ENCODE measurements around the gene VWF. TPM values are rescaled to one million over a fixed set of nuclear protein-coding genes. Genes with fewer than 3 reads are reported as not detected.

VWF gene
- total RNA-seq, 1 donor from 2014 or later: 0.70 TPM

DNA sequence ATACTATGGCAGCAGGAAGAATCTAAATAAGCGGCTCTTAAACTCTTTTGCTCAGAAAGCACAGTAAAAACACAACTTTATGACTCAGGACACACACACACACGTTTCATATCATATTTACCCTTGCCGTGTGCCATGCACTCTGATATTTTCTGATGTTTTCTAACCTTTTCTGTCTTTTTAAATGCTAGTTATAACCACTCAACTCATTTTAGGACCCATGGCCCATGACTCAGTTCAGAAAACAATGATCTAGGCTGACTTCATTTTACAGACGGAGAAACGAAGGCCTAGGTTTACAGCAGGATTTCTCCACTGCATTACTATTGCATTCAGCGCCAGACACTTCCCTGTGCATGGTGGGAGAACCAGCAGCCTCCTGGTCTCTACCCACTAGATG is 9.1 kb downstream of the VWF start:
- Mint-ChIP-seq H3K27me3 (peaks cover 13% of the 10 kb centered on the region), H3K36me3 (no peaks in the 10 kb centered on the region), H3K9me3 (no peaks in the 10 kb centered on the region), H3K27ac (no peak overlapping the region), H3K4me1 (ENCODE audit: unreplicated experiment) (no peaks in the 10 kb centered on the region), H3K4me3 (no peak overlapping the region)
- no peak for DNase-seq (ENCODE audit: extremely low spot score, unreplicated experiment)
- TF ChIP-seq, protein P1, sequence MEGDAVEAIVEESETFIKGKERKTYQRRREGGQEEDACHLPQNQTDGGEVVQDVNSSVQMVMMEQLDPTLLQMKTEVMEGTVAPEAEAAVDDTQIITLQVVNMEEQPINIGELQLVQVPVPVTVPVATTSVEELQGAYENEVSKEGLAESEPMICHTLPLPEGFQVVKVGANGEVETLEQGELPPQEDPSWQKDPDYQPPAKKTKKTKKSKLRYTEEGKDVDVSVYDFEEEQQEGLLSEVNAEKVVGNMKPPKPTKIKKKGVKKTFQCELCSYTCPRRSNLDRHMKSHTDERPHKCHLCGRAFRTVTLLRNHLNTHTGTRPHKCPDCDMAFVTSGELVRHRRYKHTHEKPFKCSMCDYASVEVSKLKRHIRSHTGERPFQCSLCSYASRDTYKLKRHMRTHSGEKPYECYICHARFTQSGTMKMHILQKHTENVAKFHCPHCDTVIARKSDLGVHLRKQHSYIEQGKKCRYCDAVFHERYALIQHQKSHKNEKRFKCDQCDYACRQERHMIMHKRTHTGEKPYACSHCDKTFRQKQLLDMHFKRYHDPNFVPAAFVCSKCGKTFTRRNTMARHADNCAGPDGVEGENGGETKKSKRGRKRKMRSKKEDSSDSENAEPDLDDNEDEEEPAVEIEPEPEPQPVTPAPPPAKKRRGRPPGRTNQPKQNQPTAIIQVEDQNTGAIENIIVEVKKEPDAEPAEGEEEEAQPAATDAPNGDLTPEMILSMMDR (conservative IDR thresholded peaks at IDR 0.05): no peak

DNA sequence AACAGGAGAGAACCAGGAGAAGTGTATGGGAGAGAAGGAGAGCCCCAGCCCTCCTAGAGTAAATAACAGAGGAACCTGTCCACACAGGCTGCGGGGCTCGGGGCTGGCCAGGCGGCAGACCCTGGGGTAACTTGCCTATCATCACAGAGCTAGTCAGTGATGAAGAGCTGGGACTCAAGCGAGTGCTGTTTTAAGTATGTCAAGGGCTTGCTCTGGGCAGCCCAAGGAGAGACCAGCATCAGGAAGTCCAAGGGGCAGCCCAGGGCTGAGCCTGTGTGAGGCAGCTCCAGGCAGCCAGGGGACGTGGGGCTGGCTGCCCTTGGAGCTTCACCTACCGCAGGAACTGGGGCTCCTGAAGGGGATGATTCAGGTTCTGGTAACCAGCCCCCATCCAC is 10.0 kb downstream of the VWF start:
- Mint-ChIP-seq H3K4me3 (no peak overlapping the region), H3K27ac (no peak overlapping the region), H3K27me3 (peaks cover 13% of the 10 kb centered on the region), H3K36me3 (no peaks in the 10 kb centered on the region), H3K4me1 (ENCODE audit: unreplicated experiment) (no peaks in the 10 kb centered on the region), H3K9me3 (peaks cover 5% of the 10 kb centered on the region)
- DNase-seq (ENCODE audit: extremely low spot score, unreplicated experiment): no peak
- TF ChIP-seq, protein P1 (conservative IDR thresholded peaks at IDR 0.05): no peak

GRCh38 chr12:6113691-6114475 is 10.6 kb downstream of the VWF start:
- TF ChIP-seq, protein P1 (conservative IDR thresholded peaks at IDR 0.05): no peak
- peaks cover 11% of the 10 kb centered on the region for H3K27me3 Mint-ChIP-seq
- no peaks in the 10 kb centered on the region for H3K4me1 Mint-ChIP-seq (ENCODE audit: unreplicated experiment)
- no peaks in the 10 kb centered on the region for H3K36me3 Mint-ChIP-seq
- H3K4me3 Mint-ChIP-seq: no peak overlapping the region
- no peak overlapping the region for H3K27ac Mint-ChIP-seq
- peaks cover 5% of the 10 kb centered on the region for H3K9me3 Mint-ChIP-seq
- no peak for DNase-seq (ENCODE audit: extremely low spot score, unreplicated experiment)

DNA sequence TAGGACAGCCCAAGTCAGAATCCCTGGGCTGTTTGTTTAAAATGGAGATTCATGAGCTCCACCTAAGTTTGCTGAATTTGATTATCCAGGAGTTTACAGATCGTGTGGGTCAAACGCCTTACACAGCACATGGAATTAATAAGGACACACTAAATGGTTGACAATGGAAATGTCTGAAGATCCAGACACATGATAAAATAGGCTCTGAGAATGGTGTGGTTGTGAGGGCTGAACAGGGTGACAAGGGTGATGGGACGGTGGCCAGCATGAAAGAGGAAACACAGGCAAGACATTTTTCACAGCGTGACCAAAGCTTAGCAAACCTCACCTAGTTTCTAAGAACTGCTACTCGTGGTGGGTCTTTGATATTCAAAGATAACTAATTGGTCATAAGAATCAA is 12.5 kb downstream of the VWF start:
- Mint-ChIP-seq H3K4me1 (ENCODE audit: unreplicated experiment) (no peaks in the 10 kb centered on the region), H3K4me3 (no peak overlapping the region), H3K36me3 (no peaks in the 10 kb centered on the region), H3K27ac (no peak overlapping the region), H3K27me3 (peaks cover 9% of the 10 kb centered on the region), H3K9me3 (peaks cover 5% of the 10 kb centered on the region)
- DNase-seq (ENCODE audit: extremely low spot score, unreplicated experiment): no peak
- TF ChIP-seq, protein P1 (conservative IDR thresholded peaks at IDR 0.05): no peak

- Mint-ChIP-seq H3K4me3 (no peak overlapping the region), H3K27ac (no peak overlapping the region), H3K4me1 (ENCODE audit: unreplicated experiment) (no peaks in the 10 kb centered on the region), H3K36me3 (no peaks in the 10 kb centered on the region), H3K27me3 (peaks cover 4% of the 10 kb centered on the region), H3K9me3 (peaks cover 5% of the 10 kb centered on the region)
- TF ChIP-seq, protein P1 (conservative IDR thresholded peaks at IDR 0.05): no peak
- no peak for DNase-seq (ENCODE audit: extremely low spot score, unreplicated experiment)
Measured at GRCh38 chr12:6110006-6110405, 14.5 kb downstream of the VWF start.
